Spleen (tissue), 3 donors: ENCODE data around the gene EPHB2.

Source experiments
- POLR2A ChIP-seq, 3 donors: fragments of 450-650 bp; IDR thresholded peaks; one replicate each; pipeline ENCODE4 v1.5.1; 2017; ENCODE audit warnings: antibody characterized with exemption in 3 of 3, mild to moderate bottlenecking in 1 of 3
- POLR2AphosphoS5 ChIP-seq, 3 donors: sonication (generic); formaldehyde crosslinking; IDR thresholded peaks; one replicate each; pipeline ENCODE4 v1.5.1; 2017; ENCODE audit warnings: antibody characterized with exemption in 3 of 3

DNA sequence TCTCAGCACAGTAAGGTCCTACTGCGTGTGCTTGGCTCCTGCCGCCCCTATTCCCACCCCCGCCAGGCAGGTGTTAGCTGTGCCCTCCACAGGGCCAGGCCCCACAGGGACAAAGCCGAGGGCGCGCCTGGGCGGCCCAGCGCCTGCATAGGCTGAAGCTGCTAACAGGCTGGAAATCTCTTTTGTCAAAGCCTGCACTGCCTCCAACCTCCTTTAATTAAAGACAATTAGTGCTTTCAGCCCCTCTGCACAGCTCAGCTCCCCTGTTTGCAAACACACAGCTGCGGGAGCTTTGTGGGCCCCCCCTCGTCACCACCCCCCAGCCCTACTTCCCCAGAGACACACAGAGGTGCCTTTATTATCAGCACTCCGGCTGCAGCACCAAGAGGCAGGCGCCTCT lies 95.9 kb downstream of the EPHB2 start:
- TF ChIP-seq POLR2A (IDR thresholded peaks at IDR 0.05) = no peak
- TF ChIP-seq POLR2AphosphoS5 (IDR thresholded peaks at IDR 0.05) = no peak
